Activated naive CD8-positive, alpha-beta T cell treated with anti-CD3 and anti-CD28 coated beads, Interleukin-2, amount 50 U/mL, for 24 hours (primary cell): ENCODE results near the gene ARPC4.
A peak's percentile ranks its signal among the peaks of the same experiment; 100 is the strongest.

Experiments used
- ATAC-seq: fragments of 150-1000 bp; cut with Tn5 transposase; one replicate; pipeline ENCODE4 v1.10.0; 2021
- DNase-seq: peaks from one replicate; pipeline ENCODE4 v3.0.0; 2021
- H3K27ac Mint-ChIP-seq: one replicate; pipeline ENCODE4 v1.8.0; 2021; ENCODE audit warnings: mild to moderate bottlenecking, mixed read lengths
- H3K27me3 Mint-ChIP-seq: one replicate; pipeline ENCODE4 v1.8.0; 2021; ENCODE audit warnings: mixed read lengths
- H3K36me3 Mint-ChIP-seq: one replicate; pipeline ENCODE4 v1.8.0; 2021; ENCODE audit warnings: low read depth, mixed read lengths
- H3K4me1 Mint-ChIP-seq: one replicate; pipeline ENCODE4 v1.8.0; 2021; ENCODE audit warnings: mixed read lengths
- H3K4me3 Mint-ChIP-seq: one replicate; pipeline ENCODE4 v1.8.0; 2021; ENCODE audit warnings: mild to moderate bottlenecking, moderate library complexity, mixed read lengths
- H3K9me3 Mint-ChIP-seq: one replicate; pipeline ENCODE4 v1.8.0; 2021; ENCODE audit warnings: mixed read lengths

ARPC4 gene

GRCh38 chr3:9792405-9793160, at the start of gene ARPC4, which contains the start of gene TADA3:
Gene ARPC4 (plus strand): TSS chr3:9793082. CDS start chr3:9793122, 40 bp downstream.
Gene TADA3 (minus strand): TSS chr3:9792473. CDS start chr3:9791466, 1,007 bp downstream.
- Mint-ChIP-seq H3K36me3 (peaks cover 57% of the 10 kb centered on the region), H3K4me1 (peaks cover 74% of the 10 kb centered on the region), H3K4me3 (peak within 1 kb of the TSS; percentile 99), H3K27ac (peak within 1 kb of the TSS; percentile 100), H3K27me3 (no peaks in the 10 kb centered on the region), H3K9me3 (no peaks in the 10 kb centered on the region)
- DNase-seq (peak; percentile 92), ATAC-seq (peak; percentile 84)

DNA sequence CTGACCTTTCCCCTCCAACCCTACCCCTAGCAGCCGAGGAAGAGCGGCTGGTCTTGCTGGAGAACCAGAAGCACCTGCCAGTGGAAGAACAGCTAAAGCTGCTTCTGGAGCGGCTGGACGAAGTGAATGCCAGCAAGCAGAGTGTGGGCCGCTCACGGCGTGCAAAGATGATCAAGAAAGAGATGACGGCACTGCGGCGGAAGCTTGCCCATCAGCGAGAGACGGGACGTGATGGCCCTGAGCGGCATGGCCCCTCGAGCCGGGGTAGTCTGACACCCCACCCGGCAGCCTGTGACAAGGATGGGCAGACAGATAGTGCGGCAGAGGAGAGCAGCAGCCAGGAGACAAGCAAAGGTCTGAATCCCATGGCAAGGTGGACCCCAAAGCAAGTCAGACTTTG, 49.3 kb upstream of the ARPC4 start:
- no peak for DNase-seq
- Mint-ChIP-seq H3K36me3 (peaks cover 51% of the 10 kb centered on the region), H3K27ac (no peak overlapping the region), H3K9me3 (no peaks in the 10 kb centered on the region), H3K4me3 (no peak overlapping the region), H3K27me3 (no peaks in the 10 kb centered on the region), H3K4me1 (peaks cover 14% of the 10 kb centered on the region)
- ATAC-seq = no peak

DNA sequence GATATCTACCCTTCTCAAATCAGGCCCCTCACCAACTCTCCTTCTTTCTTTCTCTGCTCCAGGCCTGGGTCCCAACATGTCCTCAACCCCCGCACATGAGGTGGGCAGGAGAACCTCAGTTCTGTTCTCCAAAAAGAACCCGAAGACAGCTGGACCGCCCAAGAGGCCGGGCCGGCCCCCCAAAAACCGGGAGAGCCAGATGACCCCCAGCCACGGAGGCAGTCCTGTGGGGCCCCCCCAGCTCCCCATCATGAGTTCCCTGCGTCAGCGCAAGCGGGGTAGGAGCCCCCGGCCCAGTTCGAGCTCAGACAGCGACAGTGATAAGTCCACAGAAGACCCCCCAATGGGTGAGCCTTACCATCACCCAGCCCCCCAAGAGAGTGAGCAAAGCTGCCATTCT, 48.7 kb upstream of the ARPC4 start:
- Mint-ChIP-seq H3K27ac (no peak overlapping the region), H3K4me3 (no peak overlapping the region), H3K9me3 (no peaks in the 10 kb centered on the region), H3K4me1 (peaks cover 17% of the 10 kb centered on the region), H3K27me3 (no peaks in the 10 kb centered on the region), H3K36me3 (peaks cover 51% of the 10 kb centered on the region)
- ATAC-seq (no peak), DNase-seq (no peak)

- no peaks in the 10 kb centered on the region for H3K9me3 Mint-ChIP-seq
- H3K4me1 Mint-ChIP-seq = peaks cover 29% of the 10 kb centered on the region
- peaks cover 46% of the 10 kb centered on the region for H3K36me3 Mint-ChIP-seq
- H3K27me3 Mint-ChIP-seq = no peaks in the 10 kb centered on the region
- DNase-seq (no peak), ATAC-seq (no peak)
- no peak overlapping the region for H3K4me3 Mint-ChIP-seq
- H3K27ac Mint-ChIP-seq = no peak overlapping the region
Observed at GRCh38 chr3:9745521-9745920, 47.4 kb upstream of the ARPC4 start.

- Mint-ChIP-seq H3K9me3 (no peaks in the 10 kb centered on the region), H3K4me3 (no peak overlapping the region), H3K27ac (peak overlapping the region; percentile 68), H3K36me3 (peaks cover 45% of the 10 kb centered on the region), H3K27me3 (no peaks in the 10 kb centered on the region), H3K4me1 (peaks cover 37% of the 10 kb centered on the region)
- ATAC-seq (no peak), DNase-seq (peak; percentile 28)
Observed at GRCh38 chr3:9746330-9746729, 46.6 kb upstream of the ARPC4 start.

DNA sequence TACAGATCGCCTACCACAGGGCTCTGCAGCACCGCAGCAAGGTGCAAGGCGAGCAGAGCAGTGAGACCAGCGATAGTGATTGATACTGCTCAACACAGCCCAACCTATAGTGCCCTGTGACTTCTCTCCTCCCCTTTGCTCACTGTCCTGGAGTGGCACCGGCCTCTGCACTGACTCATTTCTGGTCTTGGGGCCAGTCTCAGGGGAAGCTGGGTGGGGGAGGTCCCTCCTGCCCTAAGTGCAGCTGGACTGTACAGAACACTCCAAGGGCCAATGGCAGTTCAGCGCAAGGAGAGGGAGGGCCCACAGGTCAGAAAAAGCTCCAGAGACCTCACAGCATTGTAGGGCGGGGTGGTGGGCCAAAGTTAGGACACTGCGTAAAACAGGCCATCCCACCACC, 45.6 kb upstream of the ARPC4 start:
- H3K4me3 Mint-ChIP-seq = no peak overlapping the region
- no peak for DNase-seq
- H3K27ac Mint-ChIP-seq = peak overlapping the region; percentile 68
- H3K9me3 Mint-ChIP-seq = no peaks in the 10 kb centered on the region
- H3K27me3 Mint-ChIP-seq = no peaks in the 10 kb centered on the region
- peaks cover 46% of the 10 kb centered on the region for H3K4me1 Mint-ChIP-seq
- no peak for ATAC-seq
- H3K36me3 Mint-ChIP-seq = peaks cover 54% of the 10 kb centered on the region

DNA sequence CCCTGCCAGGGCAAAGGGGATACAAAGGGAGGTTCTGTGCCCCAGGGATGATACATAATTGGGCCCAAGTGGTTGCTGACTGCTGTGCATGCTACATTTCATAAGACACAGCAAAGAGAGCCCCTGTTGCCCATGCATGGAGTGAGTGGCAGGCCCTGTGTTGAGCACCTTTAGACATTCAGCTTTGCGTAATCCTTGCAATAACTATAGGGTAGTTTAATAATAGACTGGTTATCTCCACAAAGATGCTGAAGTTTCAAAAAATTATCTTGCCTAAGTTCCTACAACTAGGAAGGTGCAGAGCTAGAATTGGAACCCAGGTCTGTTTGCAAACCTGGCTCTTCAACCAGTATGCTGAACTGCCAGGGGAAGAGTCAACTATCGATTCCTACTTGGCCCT, 44.9 kb upstream of the ARPC4 start:
- H3K27me3 Mint-ChIP-seq = no peaks in the 10 kb centered on the region
- H3K4me1 Mint-ChIP-seq = peaks cover 49% of the 10 kb centered on the region
- no peak for DNase-seq
- H3K27ac Mint-ChIP-seq = no peak overlapping the region
- H3K36me3 Mint-ChIP-seq = peaks cover 59% of the 10 kb centered on the region
- H3K4me3 Mint-ChIP-seq = no peak overlapping the region
- no peaks in the 10 kb centered on the region for H3K9me3 Mint-ChIP-seq
- ATAC-seq = no peak

GRCh38 chr3:9749296-9749644, 43.6 kb upstream of the ARPC4 start:
- peak overlapping the region; percentile 96 for H3K4me3 Mint-ChIP-seq
- no peak for ATAC-seq
- no peaks in the 10 kb centered on the region for H3K27me3 Mint-ChIP-seq
- H3K9me3 Mint-ChIP-seq = no peaks in the 10 kb centered on the region
- DNase-seq = no peak
- H3K4me1 Mint-ChIP-seq = peaks cover 55% of the 10 kb centered on the region
- peaks cover 62% of the 10 kb centered on the region for H3K36me3 Mint-ChIP-seq
- peak overlapping the region; percentile 94 for H3K27ac Mint-ChIP-seq

DNA sequence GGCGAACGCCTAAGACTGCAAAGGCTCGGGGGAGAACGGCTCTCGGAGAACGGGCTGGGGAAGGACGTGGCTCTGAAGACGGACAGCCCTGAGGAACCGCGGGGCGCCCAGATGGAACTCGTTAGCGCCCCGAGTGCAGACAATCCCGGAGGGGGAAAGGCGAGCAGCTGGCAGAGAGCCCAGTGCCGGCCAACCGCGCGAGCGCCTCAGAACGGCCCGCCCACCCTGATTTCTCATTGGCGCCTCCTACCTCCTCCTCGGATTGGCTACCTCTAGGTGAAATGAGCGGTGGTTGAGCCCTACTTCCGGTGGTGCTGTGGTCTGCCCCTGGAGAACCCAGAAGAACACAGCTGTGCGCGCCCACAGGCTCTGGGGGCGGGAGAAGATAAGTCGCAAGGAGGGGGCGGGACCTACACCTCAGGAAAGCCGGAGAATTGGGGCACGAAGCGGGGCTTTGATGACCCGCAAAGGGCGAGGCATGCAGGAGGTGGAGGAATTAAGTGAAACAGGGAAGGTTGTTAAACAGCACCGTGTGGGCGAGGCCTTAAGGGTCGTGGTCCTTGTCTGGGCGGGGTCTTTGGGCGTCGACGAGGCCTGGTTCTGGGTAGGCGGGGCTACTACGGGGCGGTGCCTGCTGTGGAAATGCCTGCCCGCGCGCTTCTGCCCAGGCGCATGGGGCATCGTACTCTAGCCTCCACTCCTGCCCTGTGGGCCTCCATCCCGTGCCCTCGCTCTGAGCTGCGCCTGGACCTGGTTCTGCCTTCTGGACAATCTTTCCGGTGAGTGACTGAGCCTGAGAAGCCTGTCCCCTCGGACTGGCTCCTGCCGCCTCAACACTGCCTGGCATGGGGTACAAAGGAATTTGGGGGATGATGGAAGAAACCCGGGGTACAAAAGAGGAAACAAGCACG, 43.0 kb upstream of the ARPC4 start, which contains the start of gene OGG1:
OGG1 (plus strand) TSS at position 308 of the 911 bp plus-strand sequence; CDS start at position 643, 335 bp downstream.
- Mint-ChIP-seq H3K4me3 (peak within 1 kb of the TSS; percentile 96), H3K27ac (peak within 1 kb of the TSS; percentile 94), H3K4me1 (peaks cover 58% of the 10 kb centered on the region), H3K9me3 (no peaks in the 10 kb centered on the region), H3K27me3 (no peaks in the 10 kb centered on the region), H3K36me3 (peaks cover 62% of the 10 kb centered on the region)
- peak; percentile 92 for ATAC-seq
- peak; percentile 96 for DNase-seq

- no peaks in the 10 kb centered on the region for H3K27me3 Mint-ChIP-seq
- peak; percentile 14 for DNase-seq
- peaks cover 67% of the 10 kb centered on the region for H3K36me3 Mint-ChIP-seq
- H3K27ac Mint-ChIP-seq = peak overlapping the region; percentile 94
- H3K4me1 Mint-ChIP-seq = peaks cover 58% of the 10 kb centered on the region
- H3K9me3 Mint-ChIP-seq = no peaks in the 10 kb centered on the region
- ATAC-seq = no peak
- peak overlapping the region; percentile 96 for H3K4me3 Mint-ChIP-seq
Observed at GRCh38 chr3:9750556-9751411, 42.1 kb upstream of the ARPC4 start.

DNA sequence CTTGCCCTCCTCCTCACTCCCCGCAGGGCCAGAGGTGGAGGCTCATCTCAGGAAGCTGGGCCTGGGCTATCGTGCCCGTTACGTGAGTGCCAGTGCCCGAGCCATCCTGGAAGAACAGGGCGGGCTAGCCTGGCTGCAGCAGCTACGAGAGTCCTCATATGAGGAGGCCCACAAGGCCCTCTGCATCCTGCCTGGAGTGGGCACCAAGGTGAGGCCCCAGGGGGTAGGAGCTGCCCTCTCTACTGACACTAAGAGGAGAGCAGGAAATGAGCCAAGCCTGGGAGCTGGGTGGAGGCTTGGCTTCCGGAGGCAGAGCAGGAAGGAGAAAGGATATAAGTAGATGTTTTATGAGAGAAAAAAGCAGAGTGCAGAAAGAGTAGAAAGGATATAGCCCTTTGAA, 38.2 kb upstream of the ARPC4 start:
- Mint-ChIP-seq H3K4me3 (peak overlapping the region; percentile 3), H3K27me3 (no peaks in the 10 kb centered on the region), H3K27ac (no peak overlapping the region), H3K4me1 (peaks cover 37% of the 10 kb centered on the region), H3K36me3 (peaks cover 53% of the 10 kb centered on the region), H3K9me3 (no peaks in the 10 kb centered on the region)
- no peak for ATAC-seq
- no peak for DNase-seq

- H3K27me3 Mint-ChIP-seq = no peaks in the 10 kb centered on the region
- H3K9me3 Mint-ChIP-seq = no peaks in the 10 kb centered on the region
- H3K36me3 Mint-ChIP-seq = peaks cover 44% of the 10 kb centered on the region
- DNase-seq (no peak), ATAC-seq (no peak)
- H3K27ac Mint-ChIP-seq = no peak overlapping the region
- H3K4me1 Mint-ChIP-seq = peaks cover 11% of the 10 kb centered on the region
- H3K4me3 Mint-ChIP-seq = no peak overlapping the region
Observed at GRCh38 chr3:9757427-9757826, 35.5 kb upstream of the ARPC4 start.

DNA sequence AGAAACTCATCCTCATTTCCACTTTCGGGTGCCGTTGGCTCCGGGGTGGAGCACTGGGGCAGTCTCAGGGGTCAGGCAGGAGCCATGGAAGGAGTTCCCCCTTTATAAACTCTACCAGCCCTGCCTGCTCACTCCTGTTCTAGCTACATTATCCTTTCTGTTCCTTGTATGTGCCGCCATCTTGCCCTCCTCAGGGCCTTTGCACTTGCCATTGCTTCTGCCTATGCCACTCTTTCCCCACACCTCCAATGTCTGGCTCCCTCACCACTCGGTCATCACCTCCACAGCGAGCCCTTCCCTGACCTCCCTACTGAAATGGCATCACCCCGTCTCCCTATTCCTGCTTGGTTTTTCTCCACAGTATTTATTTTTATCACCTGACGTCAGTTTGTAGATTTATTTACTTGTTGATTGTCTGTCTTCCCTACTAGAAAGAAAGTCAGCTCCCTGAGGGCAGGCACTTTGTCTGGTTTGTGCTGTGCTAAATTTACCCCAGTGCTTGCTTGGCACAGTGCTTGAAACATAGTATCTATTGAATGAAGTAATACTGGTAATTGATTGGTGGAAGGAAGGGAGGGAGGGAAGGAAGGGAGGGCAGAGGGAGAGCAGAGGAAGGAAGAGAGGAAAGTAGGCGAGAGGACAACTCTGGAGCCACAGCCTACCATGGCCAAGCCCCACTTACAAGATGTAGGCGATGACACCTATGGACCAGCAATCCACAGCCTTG, 31.9 kb upstream of the ARPC4 start:
- ATAC-seq (peak; percentile 5), DNase-seq (no peak)
- peaks cover 33% of the 10 kb centered on the region for H3K36me3 Mint-ChIP-seq
- peaks cover 2% of the 10 kb centered on the region for H3K4me1 Mint-ChIP-seq
- H3K27ac Mint-ChIP-seq = no peak overlapping the region
- no peaks in the 10 kb centered on the region for H3K27me3 Mint-ChIP-seq
- H3K4me3 Mint-ChIP-seq = no peak overlapping the region
- no peaks in the 10 kb centered on the region for H3K9me3 Mint-ChIP-seq
